ENCODE data around the gene HDC. TPM values are rescaled to one million over a fixed set of nuclear protein-coding genes. Genes with fewer than 3 reads are reported as not detected.

HDC gene
- total and polyA plus RNA-seq, 2 of the 13 experiments (the other 11 are each of a cell fraction or from before 2014, with no cell fraction given): not detected

GRCh38 chr15:50219820-50220219 is 45.7 kb downstream of the HDC start:
- BruUV-seq (replicated peaks): no TSS peak
- Histone ChIP-seq H3K79me2 (ENCODE audit: insufficient read depth, low read length) (no peaks in the 10 kb centered on the region), H3K27me3 (ENCODE audit: control insufficient read depth in 1 of 2, insufficient read depth in 2 of 2, low read length in 2 of 2) (no peaks in the 10 kb centered on the region), H3K36me3 (replicated peaks in 1 of 2; ENCODE audit: control insufficient read depth in 1 of 2, insufficient read depth in 2 of 2, low read length in 2 of 2) (peaks cover 0 to 11% of the 10 kb centered on the region in 2 experiments; a peak in 4 of 5 replicates), H3K4me2 (ENCODE audit: low read depth, low read length) (no peak overlapping the region), H2AFZ (ENCODE audit: low read length) (no peak overlapping the region), H4K20me1 (ENCODE audit: insufficient read depth, low read length) (no peaks in the 10 kb centered on the region), H3K4me3 (replicated peaks in 1 of 3; ENCODE audit: insufficient read depth in 1 of 3, low read depth in 2 of 3, low read length in 3 of 3) (no peak overlapping the region), H3K4me1 (ENCODE audit: insufficient read depth, low read length) (peaks cover 11% of the 10 kb centered on the region), H3K9me3 (ENCODE audit: low read length) (no peaks in the 10 kb centered on the region), H3K27ac (ENCODE audit: extremely low read length, insufficient read depth, low read length) (no peak overlapping the region), H3K9ac (ENCODE audit: insufficient read depth, low read depth, low read length) (no peak overlapping the region)
- TF ChIP-seq ETV5 (CRISPR knock-in tag; IDR thresholded peaks at IDR 0.05; ENCODE audit: borderline replicate concordance) (no peak), CSRNP2 (CRISPR knock-in tag; conservative IDR thresholded peaks at IDR 0.05; ENCODE audit: low read depth) (no peak), ZNF280B (CRISPR knock-in tag; IDR thresholded peaks at IDR 0.05; ENCODE audit: borderline replicate concordance) (no peak), WIZ (CRISPR knock-in tag; IDR thresholded peaks at IDR 0.05) (no peak), DNMT3B (CRISPR knock-in tag; conservative IDR thresholded peaks at IDR 0.05) (no peak), HIC2 (CRISPR knock-in tag; IDR thresholded peaks at IDR 0.05; ENCODE audit: low read depth) (no peak), DBP (CRISPR knock-in tag; IDR thresholded peaks at IDR 0.05; ENCODE audit: not compliant biosample characterization) (no peak), ZNF841 (CRISPR knock-in tag; IDR thresholded peaks at IDR 0.05; ENCODE audit: borderline replicate concordance) (no peak), ZBTB49 (CRISPR knock-in tag; IDR thresholded peaks at IDR 0.05; ENCODE audit: borderline replicate concordance) (no peak)
- ChIA-PET POLR2A (no interaction called here), CTCF (ENCODE audit: low intra/inter-chr PET ratio, low total read pairs) (no interaction called here)
- ATAC-seq: no peak
- WGBS (ENCODE audit: low lambda C conversion rate): 100% methylated on average over 2 of the region's 2 CpGs
- in situ Hi-C loops (cut with HindIII; ENCODE audit: extremely low pct_ligation_motif_present, low pct_unique_long_range_greater_than_20kb) (no loop called here), intact Hi-C loops (cut with micrococcal nuclease; ENCODE audit: unreplicated experiment) (no loop called here)
- no peak for FAIRE-seq
- no peak for DNase-seq (ENCODE audit: low spot score)
